Kidney epithelial cell (primary cell): ENCODE data around the gene UGT2A3. TPM values are rescaled to one million over a fixed set of nuclear protein-coding genes. Genes with fewer than 3 reads are reported as not detected.
A peak's percentile ranks its signal among the peaks of the same experiment; 100 is the strongest.
"Not testable (repeated sequence)": the region's sequence is repeated elsewhere in the genome, so short reads cannot be mapped to it uniquely, and the experiment has no call there.

Experiments
- DNase-seq: peaks from one replicate; pipeline ENCODE4 v3.0.0-alpha.2; 2010; ENCODE audit warnings: low read depth
- H3K27me3 ChIP-seq: 2 replicates; pipeline ENCODE4 v1.6.0; 2011; ENCODE audit warnings: low read length; ENCODE audit not compliant: control insufficient read depth, insufficient read depth
- H3K36me3 ChIP-seq: 2 replicates; pipeline ENCODE4 v1.5.1; 2011; ENCODE audit warnings: low read length; ENCODE audit not compliant: control insufficient read depth, insufficient read depth
- H3K4me3 ChIP-seq: 2 replicates; pipeline ENCODE4 v1.5.1; 2011; ENCODE audit warnings: low read depth, mild to moderate bottlenecking, control low read depth, low read length
- total RNA-seq: library from RNA; depleted of rRNA; stranded (reverse); fragments of >200 nt; gene quantifications from 2 replicates; pipeline ENCODE4 v1.2.3, GENCODE V29; 2015
- TF ChIP-seq, protein P1 (sequence below): IDR thresholded peaks from 2 replicates; pipeline ENCODE4 v1.5.1; 2011; ENCODE audit warnings: mild to moderate bottlenecking, moderate library complexity, low read length, control low read depth, inconsistent platforms; ENCODE audit not compliant: insufficient read depth, poor library complexity, severe bottlenecking

Gene UGT2A3
- total RNA-seq, 1 donor from 2014 or later: not detected

DNA sequence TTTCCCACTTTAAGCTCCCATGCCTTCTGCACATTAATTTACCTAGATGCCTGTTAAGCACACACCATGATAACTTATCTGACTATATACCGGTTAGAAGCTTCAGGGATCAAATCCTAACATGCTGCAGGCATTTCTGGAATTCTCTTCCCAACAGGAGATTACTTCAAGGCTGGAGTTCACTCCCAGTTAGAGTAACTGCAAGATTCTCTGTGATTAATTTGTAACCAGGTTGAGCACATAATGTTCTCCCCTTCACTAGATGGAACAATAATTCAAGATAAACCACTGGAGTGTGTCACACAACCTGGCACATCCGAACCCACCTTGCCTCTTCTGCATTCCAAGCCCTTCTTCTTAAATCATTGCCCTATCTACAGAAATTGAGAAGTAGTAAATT, 11.8 kb upstream of the UGT2A3 start:
- no peak overlapping the region for H3K4me3 ChIP-seq
- H3K27me3 ChIP-seq: no peaks in the 10 kb centered on the region
- DNase-seq: peak; percentile 60
- TF ChIP-seq, protein P1, sequence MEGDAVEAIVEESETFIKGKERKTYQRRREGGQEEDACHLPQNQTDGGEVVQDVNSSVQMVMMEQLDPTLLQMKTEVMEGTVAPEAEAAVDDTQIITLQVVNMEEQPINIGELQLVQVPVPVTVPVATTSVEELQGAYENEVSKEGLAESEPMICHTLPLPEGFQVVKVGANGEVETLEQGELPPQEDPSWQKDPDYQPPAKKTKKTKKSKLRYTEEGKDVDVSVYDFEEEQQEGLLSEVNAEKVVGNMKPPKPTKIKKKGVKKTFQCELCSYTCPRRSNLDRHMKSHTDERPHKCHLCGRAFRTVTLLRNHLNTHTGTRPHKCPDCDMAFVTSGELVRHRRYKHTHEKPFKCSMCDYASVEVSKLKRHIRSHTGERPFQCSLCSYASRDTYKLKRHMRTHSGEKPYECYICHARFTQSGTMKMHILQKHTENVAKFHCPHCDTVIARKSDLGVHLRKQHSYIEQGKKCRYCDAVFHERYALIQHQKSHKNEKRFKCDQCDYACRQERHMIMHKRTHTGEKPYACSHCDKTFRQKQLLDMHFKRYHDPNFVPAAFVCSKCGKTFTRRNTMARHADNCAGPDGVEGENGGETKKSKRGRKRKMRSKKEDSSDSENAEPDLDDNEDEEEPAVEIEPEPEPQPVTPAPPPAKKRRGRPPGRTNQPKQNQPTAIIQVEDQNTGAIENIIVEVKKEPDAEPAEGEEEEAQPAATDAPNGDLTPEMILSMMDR: no peak
- H3K36me3 ChIP-seq: no peaks in the 10 kb centered on the region

DNA sequence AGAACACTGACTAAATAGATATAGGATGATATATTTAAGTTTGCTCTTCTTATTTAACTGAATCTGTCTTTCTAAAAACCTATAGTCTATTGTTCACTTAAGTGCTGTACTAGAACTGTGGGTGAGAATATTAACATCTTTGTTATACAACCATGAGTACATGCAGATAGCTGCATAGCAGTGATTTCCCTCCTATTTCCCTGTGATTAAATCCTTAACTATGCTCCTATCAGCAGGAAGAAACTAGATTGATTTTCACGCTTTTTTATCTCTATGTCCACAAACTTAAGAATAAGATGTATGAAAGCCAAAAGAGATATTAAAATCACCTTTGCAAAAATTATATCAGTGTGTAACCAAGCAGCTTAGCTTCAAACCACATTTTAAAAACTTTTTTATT, 11.3 kb upstream of the UGT2A3 start:
- TF ChIP-seq, protein P1: no peak
- Histone ChIP-seq H3K4me3 (no peak overlapping the region), H3K27me3 (no peaks in the 10 kb centered on the region), H3K36me3 (no peaks in the 10 kb centered on the region)
- DNase-seq: no peak

DNA sequence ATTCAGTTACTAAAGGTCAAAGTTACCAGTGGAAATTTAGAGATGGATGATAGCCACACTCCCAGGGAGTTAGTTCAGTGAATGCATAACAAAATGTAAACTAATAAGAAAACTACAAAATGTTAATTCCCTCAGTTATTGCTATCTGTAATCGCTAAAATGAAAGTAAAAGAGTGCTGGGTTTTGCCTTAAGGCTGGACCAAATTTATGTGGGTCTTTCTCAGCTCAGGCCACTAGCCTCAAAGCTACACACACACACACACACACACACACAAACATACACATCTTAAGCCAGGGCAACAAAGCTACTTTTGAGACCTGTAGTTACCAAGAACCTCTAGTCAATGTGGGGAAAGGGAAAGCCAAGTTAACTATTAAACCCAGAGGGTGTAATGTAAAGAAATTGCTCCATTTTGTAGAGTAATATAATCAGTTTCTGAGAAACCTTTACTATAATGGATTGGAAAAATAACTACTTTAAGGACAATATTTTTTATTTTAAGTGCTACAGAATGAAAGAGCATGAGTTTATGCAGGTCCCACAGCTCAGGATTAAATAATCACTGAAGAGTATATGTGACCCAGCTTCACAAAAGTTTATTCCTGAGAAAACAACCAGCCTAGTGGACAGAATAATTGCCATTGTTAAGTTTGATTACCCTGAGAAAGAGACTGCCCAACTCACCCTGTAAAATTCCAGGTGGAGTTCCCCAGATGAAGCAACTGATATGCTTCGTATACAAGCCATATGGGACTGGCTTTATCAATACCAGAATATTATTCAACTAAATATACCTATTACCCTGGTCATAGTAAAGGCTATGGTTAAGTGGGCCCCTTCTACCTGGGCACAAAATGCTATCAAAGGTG, 8.9 kb upstream of the UGT2A3 start:
- Histone ChIP-seq H3K36me3 (no peaks in the 10 kb centered on the region), H3K4me3 (no peak overlapping the region), H3K27me3 (no peaks in the 10 kb centered on the region)
- DNase-seq: no peak
- TF ChIP-seq, protein P1: no peak

DNA sequence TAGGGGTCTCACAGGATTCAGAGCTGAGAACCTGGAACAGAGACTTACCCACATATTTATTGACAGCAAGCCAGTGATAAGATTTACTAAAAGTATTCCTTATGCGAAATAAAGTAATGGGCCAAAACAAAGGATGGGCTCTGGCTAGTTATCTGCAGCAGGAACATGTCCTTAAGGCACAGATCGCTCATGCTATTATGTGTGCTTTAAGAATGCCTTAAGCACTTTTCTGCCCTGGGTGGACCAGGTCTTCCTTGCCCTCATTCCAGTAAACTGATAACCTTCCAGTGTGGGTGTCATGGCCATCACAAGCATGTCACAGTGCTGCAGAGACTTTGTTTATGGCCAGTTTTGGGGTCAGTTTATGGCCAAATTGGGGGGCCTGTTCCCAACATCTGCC, 7.5 kb upstream of the UGT2A3 start:
- H3K27me3 ChIP-seq, H3K4me3 ChIP-seq, H3K36me3 ChIP-seq, DNase-seq: not testable (repeated sequence)

DNA sequence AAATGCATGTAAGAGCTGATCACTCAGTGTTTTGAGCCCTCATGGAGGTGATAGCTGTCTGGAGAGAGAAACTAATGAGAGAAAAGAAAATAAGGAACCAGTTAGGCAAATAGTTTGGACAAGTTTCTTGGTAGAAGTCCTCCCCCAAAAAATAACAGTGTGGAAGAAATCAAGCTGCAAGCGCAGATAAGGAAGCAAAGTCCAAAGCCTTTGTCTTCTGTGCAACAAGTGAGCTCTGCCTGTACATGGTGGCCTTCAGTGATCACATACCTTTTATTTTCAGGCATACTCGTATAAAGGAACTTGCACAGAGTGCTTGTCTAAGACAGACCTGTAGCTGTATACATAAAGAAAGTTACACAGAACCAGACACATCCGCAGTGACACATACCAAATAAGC, 2.5 kb upstream of the UGT2A3 start:
- H3K36me3 ChIP-seq: no peaks in the 10 kb centered on the region
- no peak overlapping the region for H3K4me3 ChIP-seq
- no peak for DNase-seq
- no peaks in the 10 kb centered on the region for H3K27me3 ChIP-seq
- TF ChIP-seq, protein P1: no peak

DNA sequence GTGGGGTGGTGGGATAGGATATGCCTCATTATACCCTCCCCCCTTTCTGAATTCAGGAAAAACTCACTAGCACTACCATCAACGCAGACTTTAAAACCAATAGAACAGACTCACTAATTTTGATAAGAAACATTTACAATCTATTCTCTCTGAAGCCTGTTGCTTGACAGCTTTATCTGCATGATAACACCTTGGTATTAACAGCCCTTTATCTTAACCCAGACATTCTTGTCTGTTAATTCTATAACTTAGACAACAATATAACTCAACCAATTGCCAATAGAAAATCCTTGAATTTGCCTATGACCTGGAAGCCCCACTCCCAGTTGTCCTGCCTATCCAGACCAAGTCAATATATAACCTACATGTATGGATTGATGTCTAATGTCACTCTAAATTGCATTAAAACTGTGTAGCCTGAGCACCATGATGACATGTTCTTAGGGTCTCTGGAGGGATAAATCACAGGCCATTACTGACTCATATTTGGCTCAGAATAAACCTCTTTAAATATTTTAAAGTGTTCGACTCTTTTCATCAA, 1.5 kb upstream of the UGT2A3 start:
- no peak for DNase-seq
- no peak overlapping the region for H3K4me3 ChIP-seq
- H3K36me3 ChIP-seq: no peaks in the 10 kb centered on the region
- TF ChIP-seq, protein P1: no peak
- no peaks in the 10 kb centered on the region for H3K27me3 ChIP-seq
